ENCODE measurements around the gene LETMD1. TPM values are rescaled to one million over a fixed set of nuclear protein-coding genes. Genes with fewer than 3 reads are reported as not detected.

The LETMD1 gene
- total RNA-seq, 3 donors from 2014 or later, result 40.6 to 47.6 (median 42.5) TPM

- Mint-ChIP-seq H3K27me3 (ENCODE audit: low read depth) (no peaks in the 10 kb centered on the region), H3K4me3 (peak overlapping the region; percentile 97), H3K4me1 (ENCODE audit: low read depth) (peaks cover 25% of the 10 kb centered on the region), H3K9me3 (no peaks in the 10 kb centered on the region), H3K36me3 (ENCODE audit: insufficient read depth) (peaks cover 9% of the 10 kb centered on the region)
- no peak for ATAC-seq
- DNase-seq, result no peak
Observed at GRCh38 chr12:51048661-51049251, 629 bp downstream of the LETMD1 start.

- no peaks in the 10 kb centered on the region for H3K27me3 Mint-ChIP-seq (ENCODE audit: low read depth)
- H3K36me3 Mint-ChIP-seq (ENCODE audit: insufficient read depth), result peaks cover 15% of the 10 kb centered on the region
- DNase-seq (no peak), ATAC-seq (no peak)
- H3K4me3 Mint-ChIP-seq, result peak overlapping the region; percentile 97
- peaks cover 25% of the 10 kb centered on the region for H3K4me1 Mint-ChIP-seq (ENCODE audit: low read depth)
- no peaks in the 10 kb centered on the region for H3K9me3 Mint-ChIP-seq
Observed at GRCh38 chr12:51049525-51049924, 1.4 kb downstream of the LETMD1 start.

- DNase-seq (no peak), ATAC-seq (no peak)
- Mint-ChIP-seq H3K9me3 (no peaks in the 10 kb centered on the region), H3K36me3 (ENCODE audit: insufficient read depth) (peaks cover 23% of the 10 kb centered on the region), H3K4me3 (no peak overlapping the region), H3K27me3 (ENCODE audit: low read depth) (no peaks in the 10 kb centered on the region), H3K4me1 (ENCODE audit: low read depth) (peaks cover 24% of the 10 kb centered on the region)
Observed at GRCh38 chr12:51051787-51052186, 3.7 kb downstream of the LETMD1 start.

GRCh38 chr12:51055060-51055459 is 6.9 kb downstream of the LETMD1 start:
- peaks cover 37% of the 10 kb centered on the region for H3K36me3 Mint-ChIP-seq (ENCODE audit: insufficient read depth)
- H3K27me3 Mint-ChIP-seq (ENCODE audit: low read depth), result no peaks in the 10 kb centered on the region
- no peaks in the 10 kb centered on the region for H3K9me3 Mint-ChIP-seq
- ATAC-seq (no peak), DNase-seq (no peak)
- H3K4me1 Mint-ChIP-seq (ENCODE audit: low read depth), result peaks cover 5% of the 10 kb centered on the region
- no peak overlapping the region for H3K4me3 Mint-ChIP-seq

- ATAC-seq (no peak), DNase-seq (no peak)
- Mint-ChIP-seq H3K9me3 (no peaks in the 10 kb centered on the region), H3K36me3 (ENCODE audit: insufficient read depth) (peaks cover 41% of the 10 kb centered on the region), H3K27me3 (ENCODE audit: low read depth) (no peaks in the 10 kb centered on the region), H3K4me3 (no peak overlapping the region), H3K4me1 (ENCODE audit: low read depth) (peaks cover 5% of the 10 kb centered on the region)
Observed at GRCh38 chr12:51056242-51056641, 8.1 kb downstream of the LETMD1 start.

GRCh38 chr12:51059086-51059485 is 11.0 kb downstream of the LETMD1 start:
- no peaks in the 10 kb centered on the region for H3K4me1 Mint-ChIP-seq (ENCODE audit: low read depth)
- ATAC-seq, result no peak
- DNase-seq, result no peak
- no peak overlapping the region for H3K4me3 Mint-ChIP-seq
- H3K36me3 Mint-ChIP-seq (ENCODE audit: insufficient read depth), result peaks cover 35% of the 10 kb centered on the region
- H3K27me3 Mint-ChIP-seq (ENCODE audit: low read depth), result no peaks in the 10 kb centered on the region
- H3K9me3 Mint-ChIP-seq, result no peaks in the 10 kb centered on the region

GRCh38 chr12:51062631-51063397 is 14.7 kb downstream of the LETMD1 start:
- Mint-ChIP-seq H3K36me3 (ENCODE audit: insufficient read depth) (peaks cover 43% of the 10 kb centered on the region), H3K27me3 (ENCODE audit: low read depth) (no peaks in the 10 kb centered on the region), H3K4me1 (ENCODE audit: low read depth) (no peaks in the 10 kb centered on the region), H3K4me3 (no peak overlapping the region), H3K9me3 (no peaks in the 10 kb centered on the region)
- DNase-seq, result no peak
- no peak for ATAC-seq

- ATAC-seq (no peak), DNase-seq (no peak)
- Mint-ChIP-seq H3K4me1 (ENCODE audit: low read depth) (no peaks in the 10 kb centered on the region), H3K27me3 (ENCODE audit: low read depth) (no peaks in the 10 kb centered on the region), H3K9me3 (no peaks in the 10 kb centered on the region), H3K4me3 (no peak overlapping the region), H3K36me3 (ENCODE audit: insufficient read depth) (peaks cover 35% of the 10 kb centered on the region)
Observed at GRCh38 chr12:51065530-51065929, 17.4 kb downstream of the LETMD1 start.

- H3K36me3 Mint-ChIP-seq (ENCODE audit: insufficient read depth), result peaks cover 41% of the 10 kb centered on the region
- no peaks in the 10 kb centered on the region for H3K4me1 Mint-ChIP-seq (ENCODE audit: low read depth)
- H3K27me3 Mint-ChIP-seq (ENCODE audit: low read depth), result no peaks in the 10 kb centered on the region
- no peaks in the 10 kb centered on the region for H3K9me3 Mint-ChIP-seq
- DNase-seq (no peak), ATAC-seq (no peak)
- H3K4me3 Mint-ChIP-seq, result no peak overlapping the region
Observed at GRCh38 chr12:51067229-51067628, 19.1 kb downstream of the LETMD1 start.

GRCh38 chr12:51067771-51068170 is 19.6 kb downstream of the LETMD1 start:
- Mint-ChIP-seq H3K4me1 (ENCODE audit: low read depth) (no peaks in the 10 kb centered on the region), H3K4me3 (no peak overlapping the region), H3K9me3 (no peaks in the 10 kb centered on the region), H3K27me3 (ENCODE audit: low read depth) (no peaks in the 10 kb centered on the region), H3K36me3 (ENCODE audit: insufficient read depth) (peaks cover 40% of the 10 kb centered on the region)
- no peak for DNase-seq
- ATAC-seq, result no peak

- Mint-ChIP-seq H3K36me3 (ENCODE audit: insufficient read depth) (peaks cover 36% of the 10 kb centered on the region), H3K4me1 (ENCODE audit: low read depth) (no peaks in the 10 kb centered on the region), H3K27me3 (ENCODE audit: low read depth) (no peaks in the 10 kb centered on the region), H3K4me3 (no peak overlapping the region), H3K9me3 (no peaks in the 10 kb centered on the region)
- no peak for ATAC-seq
- no peak for DNase-seq
Observed at GRCh38 chr12:51070004-51070403, 21.9 kb downstream of the LETMD1 start.

GRCh38 chr12:51071663-51072062 is 23.5 kb downstream of the LETMD1 start:
- Mint-ChIP-seq H3K27me3 (ENCODE audit: low read depth) (no peaks in the 10 kb centered on the region), H3K36me3 (ENCODE audit: insufficient read depth) (peaks cover 29% of the 10 kb centered on the region), H3K9me3 (no peaks in the 10 kb centered on the region), H3K4me1 (ENCODE audit: low read depth) (peaks cover 7% of the 10 kb centered on the region), H3K4me3 (no peak overlapping the region)
- DNase-seq, result no peak
- no peak for ATAC-seq

- Mint-ChIP-seq H3K4me1 (ENCODE audit: low read depth) (peaks cover 18% of the 10 kb centered on the region), H3K4me3 (no peak overlapping the region), H3K27me3 (ENCODE audit: low read depth) (no peaks in the 10 kb centered on the region), H3K36me3 (ENCODE audit: insufficient read depth) (peaks cover 16% of the 10 kb centered on the region), H3K9me3 (no peaks in the 10 kb centered on the region)
- ATAC-seq (no peak), DNase-seq (no peak)
Observed at GRCh38 chr12:51075390-51075789, 27.3 kb downstream of the LETMD1 start.

- peaks cover 18% of the 10 kb centered on the region for H3K36me3 Mint-ChIP-seq (ENCODE audit: insufficient read depth)
- ATAC-seq (peak; percentile 82 to 89), DNase-seq (no peak)
- no peaks in the 10 kb centered on the region for H3K9me3 Mint-ChIP-seq
- no peaks in the 10 kb centered on the region for H3K27me3 Mint-ChIP-seq (ENCODE audit: low read depth)
- H3K4me1 Mint-ChIP-seq (ENCODE audit: low read depth), result peaks cover 23% of the 10 kb centered on the region
- H3K4me3 Mint-ChIP-seq, result no peak overlapping the region
Observed at GRCh38 chr12:51076236-51076930, 28.3 kb downstream of the LETMD1 start.

- H3K4me1 Mint-ChIP-seq (ENCODE audit: low read depth), result peaks cover 39% of the 10 kb centered on the region
Observed at GRCh38 chr12:51077930-51078329, 29.8 kb downstream of the LETMD1 start.

More at GRCh38 chr12:51077930-51078329, 29.8 kb downstream of the LETMD1 start:
- Mint-ChIP-seq H3K27me3 (ENCODE audit: low read depth) (no peaks in the 10 kb centered on the region), H3K4me3 (no peak overlapping the region), H3K36me3 (ENCODE audit: insufficient read depth) (peaks cover 11% of the 10 kb centered on the region), H3K9me3 (no peaks in the 10 kb centered on the region)
- no peak for DNase-seq
- ATAC-seq, result no peak
